GM23248 (cell line): ENCODE measurements around the gene ATG16L2.

Experiments used
- EZH2 ChIP-seq: fragments of 200-600 bp; sonication (generic); IDR thresholded peaks from 2 replicates; pipeline ENCODE4 v1.6.1; 2018; ENCODE audit warnings: antibody characterized with exemption, mild to moderate bottlenecking; ENCODE audit not compliant: insufficient read depth, poor library complexity, severe bottlenecking
- EZH2phosphoT487 ChIP-seq: fragments of 200-600 bp; sonication (generic); IDR thresholded peaks from 2 replicates; pipeline ENCODE4 v1.6.1; 2018; ENCODE audit warnings: antibody characterized with exemption, moderate library complexity, mild to moderate bottlenecking, low read depth; ENCODE audit not compliant: insufficient read depth

DNA sequence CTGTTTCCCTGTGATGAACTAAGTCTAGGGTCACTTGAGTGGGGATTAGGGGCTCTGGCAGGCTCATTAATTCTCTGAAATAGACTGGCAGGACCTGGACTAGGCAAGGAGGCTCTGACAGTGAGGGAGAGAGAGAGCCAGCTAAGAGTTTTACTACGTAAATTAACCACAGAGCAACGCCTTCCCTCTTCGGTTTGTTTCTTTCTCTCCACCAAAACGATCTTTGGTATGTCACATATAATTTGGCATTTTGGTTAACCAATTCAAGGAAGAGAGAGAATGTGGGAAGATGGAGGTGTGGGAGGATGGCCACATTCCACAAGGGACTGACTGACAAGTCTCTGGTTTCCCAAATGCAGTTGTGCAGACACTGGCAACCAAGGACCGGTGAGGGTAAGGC lies 27.9 kb downstream of the ATG16L2 start:
- no peak for TF ChIP-seq EZH2
- TF ChIP-seq EZH2phosphoT487 = no peak
